IPS DF 6.9 (cell line): ENCODE measurements around the gene CTSA.
"Not testable (repeated sequence)": the region's sequence is repeated elsewhere in the genome, so short reads cannot be mapped to it uniquely, and the experiment has no call there.

Experiments used
- DNase-seq: peaks from one replicate; pipeline ENCODE4 v3.0.0-alpha.2; 2013; ENCODE audit warnings: low read depth, low spot score
- H3K27ac ChIP-seq: one replicate; pipeline ENCODE4 v1.5.1; 2013; ENCODE audit warnings: low read length, control low read depth
- H3K27me3 ChIP-seq: 2 replicates; pipeline ENCODE4 v1.6.1; 2013; ENCODE audit warnings: mild to moderate bottlenecking, low read length; ENCODE audit not compliant: control insufficient read depth, insufficient read depth
- H3K36me3 ChIP-seq: 2 replicates; pipeline ENCODE4 v1.6.1; 2013; ENCODE audit warnings: low read length; ENCODE audit not compliant: control insufficient read depth, insufficient read depth
- H3K4me1 ChIP-seq: 2 replicates; pipeline ENCODE4 v1.6.1; 2013; ENCODE audit warnings: low read length; ENCODE audit not compliant: control insufficient read depth, insufficient read depth
- H3K4me3 ChIP-seq: 2 replicates; pipeline ENCODE4 v1.5.1; 2013; ENCODE audit warnings: mild to moderate bottlenecking, low read length
- H3K9me3 ChIP-seq: 2 replicates; pipeline ENCODE4 v1.6.1; 2013; ENCODE audit warnings: low read length, inconsistent platforms; ENCODE audit not compliant: control insufficient read depth, insufficient read depth
- WGBS: extraction: QIAGEN DNeasy Blood & Tissue Kit; methylation state at CpG from one replicate; pipeline ENCODE4 v1.1.7; 2013; ENCODE audit warnings: mixed read lengths, missing lambda C conversion rate; ENCODE audit not compliant: insufficient read length, insufficient coverage; 5-methylcytosine and 5-hydroxymethylcytosine counted together

The CTSA gene

DNA sequence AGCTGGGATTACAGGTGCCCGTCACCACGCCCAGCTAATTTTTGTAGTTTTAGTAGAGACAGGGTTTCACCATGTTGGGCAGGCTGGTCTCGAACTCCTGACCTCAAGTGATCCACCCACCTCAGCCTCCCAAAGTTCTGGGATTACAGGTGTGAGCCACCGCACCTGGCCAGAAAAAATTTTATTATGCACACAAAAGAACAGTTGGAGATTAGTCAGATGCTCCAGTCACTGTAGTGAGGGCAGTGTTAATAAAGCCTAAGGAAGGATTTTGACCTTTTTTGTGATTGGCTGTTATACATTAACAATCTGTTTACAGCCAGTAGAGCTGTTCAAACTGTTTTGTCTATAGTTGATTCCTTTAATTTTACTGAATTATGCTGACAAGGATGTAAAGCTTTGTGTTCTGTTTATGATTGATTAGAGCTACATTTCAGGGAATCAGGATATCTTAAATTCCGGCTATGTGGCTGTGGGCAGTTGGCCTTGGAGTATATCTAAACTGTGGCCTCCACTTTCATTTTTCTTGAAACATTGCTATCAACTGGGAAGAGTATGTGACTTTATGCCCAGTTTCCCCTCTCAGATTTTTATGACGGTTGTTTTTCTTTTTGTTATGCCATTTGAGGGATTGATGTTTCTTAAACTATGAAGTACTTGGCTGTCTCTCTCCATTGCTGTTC lies 23.9 kb upstream of the CTSA start:
- no peak for DNase-seq
- H3K4me3 ChIP-seq, result no peak overlapping the region
- no peaks in the 10 kb centered on the region for H3K4me1 ChIP-seq
- no peaks in the 10 kb centered on the region for H3K27me3 ChIP-seq
- H3K9me3 ChIP-seq, result no peaks in the 10 kb centered on the region
- no peaks in the 10 kb centered on the region for H3K36me3 ChIP-seq
- no CpG with 5 or more reads among the region's 6 CpGs for WGBS
- H3K27ac ChIP-seq, result no peak overlapping the region

DNA sequence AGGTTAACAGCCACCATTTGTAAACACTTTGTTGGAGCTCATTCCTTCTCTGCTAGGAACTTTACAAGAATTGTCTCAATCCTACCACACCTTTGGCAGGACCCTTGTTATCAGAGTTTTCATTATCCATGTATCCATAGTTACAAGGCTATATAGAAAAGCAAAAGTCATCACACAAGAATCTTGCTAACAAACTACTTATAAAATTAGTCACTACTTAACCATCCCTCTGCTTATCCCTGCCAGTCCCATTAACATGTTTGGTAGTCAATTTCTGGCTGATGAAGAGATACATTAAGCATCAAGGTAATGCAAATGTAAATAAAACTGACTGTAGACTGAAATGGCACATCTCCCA lies 23.3 kb upstream of the CTSA start:
- Histone ChIP-seq H3K27ac (no peak overlapping the region), H3K4me1 (no peaks in the 10 kb centered on the region), H3K9me3 (no peaks in the 10 kb centered on the region), H3K27me3 (no peaks in the 10 kb centered on the region), H3K36me3 (no peaks in the 10 kb centered on the region), H3K4me3 (no peak overlapping the region)
- no peak for DNase-seq

DNA sequence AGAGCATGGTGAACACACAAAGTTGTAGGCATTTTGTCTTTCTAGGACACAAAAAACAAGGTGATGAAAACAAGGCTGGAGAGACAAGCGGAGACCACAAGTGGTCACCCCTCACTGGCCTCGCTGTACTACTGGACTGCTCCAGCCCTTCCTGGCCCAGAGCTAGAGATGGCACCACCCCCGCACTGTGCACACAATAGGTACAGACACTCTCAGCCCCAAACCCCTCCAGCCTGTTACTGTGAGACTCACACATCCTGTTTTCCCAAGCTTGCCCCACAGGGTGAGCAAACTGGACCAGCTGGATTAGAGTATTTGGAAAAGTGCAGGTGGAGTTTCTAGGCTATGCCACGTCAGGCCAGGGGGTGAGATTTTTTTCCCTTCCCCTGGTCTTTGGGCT lies 18.5 kb upstream of the CTSA start:
- H3K4me1 ChIP-seq, result no peaks in the 10 kb centered on the region
- no CpG with 5 or more reads among the region's 4 CpGs for WGBS
- no peaks in the 10 kb centered on the region for H3K36me3 ChIP-seq
- H3K27ac ChIP-seq, result no peak overlapping the region
- no peaks in the 10 kb centered on the region for H3K27me3 ChIP-seq
- no peaks in the 10 kb centered on the region for H3K9me3 ChIP-seq
- H3K4me3 ChIP-seq, result no peak overlapping the region
- no peak for DNase-seq

DNA sequence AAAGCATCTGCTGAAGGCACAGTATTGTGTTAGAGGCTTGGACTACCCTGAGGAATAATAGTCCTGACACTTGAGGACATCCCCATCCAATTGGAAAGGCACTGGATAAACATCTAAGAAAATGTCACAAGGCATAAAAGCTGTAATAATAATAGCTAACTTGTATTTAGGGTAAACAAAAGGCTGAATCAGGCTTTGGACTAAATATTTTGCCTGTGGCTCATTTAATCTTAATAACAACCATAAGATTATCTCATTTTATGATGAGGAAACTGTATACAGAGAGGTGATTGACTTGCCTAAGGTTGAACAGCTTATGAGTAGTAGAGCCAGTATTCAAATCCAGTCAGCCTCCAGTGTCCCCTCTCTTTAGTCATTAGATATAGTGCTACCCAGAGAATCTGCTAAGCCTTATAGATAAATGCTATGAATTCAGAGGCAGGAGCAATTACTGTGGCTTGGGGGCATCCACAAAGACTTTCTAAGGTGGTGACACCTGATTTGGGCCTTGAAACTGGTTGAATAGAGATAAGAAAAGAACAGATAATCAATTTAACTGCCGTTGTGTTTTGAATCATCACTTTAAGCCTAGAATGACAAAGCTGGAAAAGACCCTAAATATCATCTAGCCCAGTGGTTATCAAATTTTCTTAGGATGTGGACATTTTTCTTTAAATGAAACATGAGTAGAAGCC lies 17.6 kb upstream of the CTSA start:
- WGBS, result no CpG with 5 or more reads among the region's 1 CpG
- H3K4me1 ChIP-seq, result no peaks in the 10 kb centered on the region

GRCh38 chr20:45874104-45874481 lies 17.0 kb upstream of the CTSA start:
- H3K4me3 ChIP-seq, DNase-seq, H3K9me3 ChIP-seq, H3K27ac ChIP-seq, H3K36me3 ChIP-seq, H3K4me1 ChIP-seq, H3K27me3 ChIP-seq: not testable (repeated sequence)
- no CpG with 5 or more reads among the region's 10 CpGs for WGBS

More for the DNA sequence above, 17.6 kb upstream of the CTSA start:
- no peaks in the 10 kb centered on the region for H3K9me3 ChIP-seq
- no peak for DNase-seq
- H3K27me3 ChIP-seq, result no peaks in the 10 kb centered on the region
- H3K27ac ChIP-seq, result no peak overlapping the region
- H3K4me3 ChIP-seq, result no peak overlapping the region
- H3K36me3 ChIP-seq, result 0 out of 2 replicates have a peak, but pooled peaks cover 3% of the 10 kb centered on the region

DNA sequence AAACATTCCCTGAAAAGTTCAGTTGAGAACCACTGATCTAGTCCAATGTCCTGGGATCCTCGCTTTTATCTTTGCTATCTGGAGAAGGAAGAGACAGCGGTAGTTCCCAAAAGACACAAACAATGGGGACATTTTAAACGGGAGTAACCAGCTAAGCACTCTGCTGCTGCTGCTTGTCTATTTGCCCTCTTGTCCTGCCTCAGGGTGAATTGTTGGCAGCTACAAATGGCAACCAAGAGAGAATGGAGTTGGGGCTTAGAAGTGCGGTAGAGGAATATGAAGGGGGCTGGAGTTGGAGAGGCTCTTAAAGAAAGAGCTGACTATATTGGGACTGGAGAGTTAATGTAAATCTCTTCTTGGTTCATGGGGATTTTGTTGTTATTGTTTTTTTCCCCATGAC lies 16.6 kb upstream of the CTSA start:
- Histone ChIP-seq H3K4me3 (no peak overlapping the region), H3K27ac (no peak overlapping the region), H3K36me3 (0 out of 2 replicates have a peak, but pooled peaks cover 3% of the 10 kb centered on the region), H3K27me3 (no peaks in the 10 kb centered on the region), H3K4me1 (no peaks in the 10 kb centered on the region), H3K9me3 (no peaks in the 10 kb centered on the region)
- no CpG with 5 or more reads among the region's 4 CpGs for WGBS
- no peak for DNase-seq

- Histone ChIP-seq H3K36me3 (peaks cover 6% of the 10 kb centered on the region; the same call in 1 of the 2 replicates), H3K4me1 (no peaks in the 10 kb centered on the region), H3K27ac (no peak overlapping the region), H3K9me3 (no peaks in the 10 kb centered on the region), H3K27me3 (no peaks in the 10 kb centered on the region), H3K4me3 (no peak overlapping the region)
- WGBS, result no CpG with 5 or more reads among the region's 13 CpGs
- DNase-seq, result no peak
Measured at GRCh38 chr20:45878076-45878761, 12.9 kb upstream of the CTSA start.

GRCh38 chr20:45880988-45881788 lies 9.9 kb upstream of the CTSA start, which contains the start of gene ZSWIM1:
ZSWIM1 (plus strand) TSS chr20:45881227; CDS start chr20:45882593, 1,366 bp downstream.
- H3K4me1 ChIP-seq, result no peaks in the 10 kb centered on the region
- peaks cover 14% of the 10 kb centered on the region for H3K36me3 ChIP-seq
- no peak within 1 kb of the TSS for H3K27ac ChIP-seq
- no peaks in the 10 kb centered on the region for H3K27me3 ChIP-seq
- DNase-seq, result peak; percentile 99
- H3K9me3 ChIP-seq, result no peaks in the 10 kb centered on the region
- H3K4me3 ChIP-seq, result peak within 1 kb of the TSS; percentile 87; the same call in 1 of the 2 replicates
- no CpG with 5 or more reads among the region's 23 CpGs for WGBS

- no peak overlapping the region for H3K4me3 ChIP-seq
- peaks cover 14% of the 10 kb centered on the region for H3K36me3 ChIP-seq
- H3K4me1 ChIP-seq, result no peaks in the 10 kb centered on the region
- H3K27me3 ChIP-seq, result no peaks in the 10 kb centered on the region
- DNase-seq, result no peak
- no CpG with 5 or more reads among the region's 4 CpGs for WGBS
- H3K9me3 ChIP-seq, result no peaks in the 10 kb centered on the region
- no peak overlapping the region for H3K27ac ChIP-seq
Measured at GRCh38 chr20:45882469-45883099, 8.6 kb upstream of the CTSA start.

DNA sequence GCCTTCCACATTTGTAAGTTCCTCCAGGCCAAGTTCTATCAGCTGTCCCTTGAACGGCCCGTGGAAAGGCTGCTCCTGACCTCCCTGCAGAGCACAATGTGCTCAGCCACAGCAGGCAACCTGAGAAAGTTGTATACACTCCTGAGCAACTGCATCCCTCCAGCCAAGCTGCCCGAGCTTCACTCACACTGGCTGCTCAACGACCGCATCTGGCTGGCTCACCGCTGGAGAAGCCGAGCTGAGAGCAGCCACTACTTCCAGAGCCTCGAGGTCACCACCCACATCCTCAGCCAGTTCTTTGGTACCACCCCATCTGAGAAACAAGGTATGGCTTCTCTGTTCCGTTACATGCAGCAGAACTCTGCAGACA lies 8.1 kb upstream of the CTSA start:
- no peaks in the 10 kb centered on the region for H3K9me3 ChIP-seq
- no peak for DNase-seq
- no peak overlapping the region for H3K4me3 ChIP-seq
- H3K4me1 ChIP-seq, result no peaks in the 10 kb centered on the region
- H3K27me3 ChIP-seq, result no peaks in the 10 kb centered on the region
- no peak overlapping the region for H3K27ac ChIP-seq
- no CpG with 5 or more reads among the region's 9 CpGs for WGBS
- H3K36me3 ChIP-seq, result peaks cover 11% of the 10 kb centered on the region
